Keratinocyte (primary cell): ENCODE measurements around the gene FKBP1B.
"Not testable (repeated sequence)": the region's sequence is repeated elsewhere in the genome, so short reads cannot be mapped to it uniquely, and the experiment has no call there.

ENCODE experiments used
- EZH2 ChIP-seq: IDR thresholded peaks from one replicate; pipeline ENCODE4 v1.6.1; 2012; ENCODE audit warnings: inconsistent platforms, mild to moderate bottlenecking, low read length, moderate library complexity
- TF ChIP-seq, protein P1 (sequence below), 3 experiments: IDR thresholded peaks in 1 of 3; conservative IDR thresholded peaks in 1 of 3; optimal IDR thresholded peaks in 1 of 3; 2 replicates in 2 of 3; 3 replicates in 1 of 3; pipeline versions ENCODE3 to v1.5.1; 2011; ENCODE audit warnings: low read length in 3 of 3, mild to moderate bottlenecking in 3 of 3, moderate library complexity in 2 of 3, control low read depth in 1 of 3, inconsistent platforms in 1 of 3; ENCODE audit not compliant: insufficient read depth in 2 of 3; ENCODE audit errors: extremely low read depth in 1 of 3

DNA sequence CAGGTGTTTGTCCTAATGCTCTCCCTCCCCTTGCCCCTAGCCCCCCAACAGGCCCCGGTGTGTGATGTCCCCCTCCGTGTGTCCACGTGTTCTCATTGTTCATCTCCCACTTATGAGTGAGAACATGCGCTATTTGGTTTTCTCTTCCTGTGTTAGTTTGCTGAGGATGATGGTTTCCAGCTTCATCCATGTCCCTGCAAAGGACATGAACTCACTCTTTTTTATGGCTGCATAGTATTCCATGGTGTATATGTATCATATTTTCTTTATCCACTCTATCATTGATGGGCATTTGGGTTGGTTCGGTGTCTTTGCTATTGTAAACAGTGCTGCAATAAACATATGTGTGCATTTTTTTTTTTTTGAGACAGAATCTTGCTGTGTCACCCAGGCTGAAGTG, 43.7 kb downstream of the FKBP1B start:
- TF ChIP-seq, protein P1, sequence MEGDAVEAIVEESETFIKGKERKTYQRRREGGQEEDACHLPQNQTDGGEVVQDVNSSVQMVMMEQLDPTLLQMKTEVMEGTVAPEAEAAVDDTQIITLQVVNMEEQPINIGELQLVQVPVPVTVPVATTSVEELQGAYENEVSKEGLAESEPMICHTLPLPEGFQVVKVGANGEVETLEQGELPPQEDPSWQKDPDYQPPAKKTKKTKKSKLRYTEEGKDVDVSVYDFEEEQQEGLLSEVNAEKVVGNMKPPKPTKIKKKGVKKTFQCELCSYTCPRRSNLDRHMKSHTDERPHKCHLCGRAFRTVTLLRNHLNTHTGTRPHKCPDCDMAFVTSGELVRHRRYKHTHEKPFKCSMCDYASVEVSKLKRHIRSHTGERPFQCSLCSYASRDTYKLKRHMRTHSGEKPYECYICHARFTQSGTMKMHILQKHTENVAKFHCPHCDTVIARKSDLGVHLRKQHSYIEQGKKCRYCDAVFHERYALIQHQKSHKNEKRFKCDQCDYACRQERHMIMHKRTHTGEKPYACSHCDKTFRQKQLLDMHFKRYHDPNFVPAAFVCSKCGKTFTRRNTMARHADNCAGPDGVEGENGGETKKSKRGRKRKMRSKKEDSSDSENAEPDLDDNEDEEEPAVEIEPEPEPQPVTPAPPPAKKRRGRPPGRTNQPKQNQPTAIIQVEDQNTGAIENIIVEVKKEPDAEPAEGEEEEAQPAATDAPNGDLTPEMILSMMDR (optimal IDR thresholded peaks at IDR 0.05 in 1 of 3, IDR thresholded peaks at IDR 0.05 in 1 of 3, conservative IDR thresholded peaks at IDR 0.05 in 1 of 3; ENCODE audit: extremely low read depth in 1 of 3, insufficient read depth in 2 of 3, low read length in 3 of 3): not testable (repeated sequence)
- TF ChIP-seq EZH2: not testable (repeated sequence)
